Peyer's patch (tissue), 4 donors: ENCODE measurements around the gene CCDC144A.
"Not testable (repeated sequence)": the region's sequence is repeated elsewhere in the genome, so short reads cannot be mapped to it uniquely, and the experiment has no call there.

Source experiments
- POLR2A ChIP-seq, 2 donors: fragments of 450-650 bp; IDR thresholded peaks; one replicate each; pipeline ENCODE4 v1.5.1; 2017; ENCODE audit warnings: antibody characterized with exemption in 2 of 2, mild to moderate bottlenecking in 2 of 2, moderate library complexity in 2 of 2
- TF ChIP-seq, protein P1 (sequence below), 6 experiments: fragments of 450-650 bp in 4 of 6; fragments of 200-600 bp in 2 of 6; sonication (generic) in 1 of 6; IDR thresholded peaks; one replicate each; pipeline ENCODE4 v1.5.1; 2017 to 2019; ENCODE audit warnings: antibody characterized with exemption in 6 of 6, mild to moderate bottlenecking in 3 of 6, moderate library complexity in 1 of 6

DNA sequence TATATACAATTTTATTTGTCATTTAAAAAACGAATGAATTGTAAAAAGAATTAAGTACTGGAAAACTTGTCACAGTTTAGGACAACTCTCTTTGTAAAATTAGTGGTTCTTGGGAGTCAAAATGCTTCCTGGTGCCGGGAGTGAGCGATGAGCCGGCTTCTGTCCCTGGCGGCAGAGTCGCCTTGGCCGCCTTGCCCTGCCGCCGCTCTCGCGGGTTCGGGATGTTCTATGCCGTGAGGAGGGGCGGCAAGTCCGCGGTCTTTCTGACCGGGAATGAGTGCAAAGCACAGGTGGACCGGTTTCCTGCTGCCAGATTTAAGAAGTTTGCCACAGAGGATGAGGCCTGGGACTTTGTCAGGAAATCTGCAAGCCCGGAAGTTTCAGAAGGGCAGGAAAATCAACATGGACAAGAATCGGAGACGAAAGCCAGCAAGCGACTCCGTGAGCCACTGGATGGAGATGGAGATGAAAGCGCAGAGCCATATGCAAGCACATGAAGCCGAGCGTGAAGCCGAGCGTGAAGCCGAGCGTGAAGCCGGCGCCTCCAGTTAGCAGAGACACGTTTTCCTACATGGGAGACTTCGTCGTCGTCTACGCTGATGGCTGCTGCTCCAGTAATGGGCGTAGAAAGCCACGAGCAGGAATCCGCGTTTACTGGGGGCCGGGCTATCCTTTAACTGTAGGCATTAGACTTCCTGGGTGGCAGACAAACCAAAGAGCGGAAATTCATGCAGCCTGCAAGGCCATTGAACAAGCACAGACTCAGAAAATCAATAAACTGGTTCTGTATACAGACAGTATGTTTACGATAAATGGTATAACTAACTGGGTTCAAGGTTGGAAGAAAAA lies 6.5 kb upstream of the CCDC144A start:
- TF ChIP-seq, protein P1, sequence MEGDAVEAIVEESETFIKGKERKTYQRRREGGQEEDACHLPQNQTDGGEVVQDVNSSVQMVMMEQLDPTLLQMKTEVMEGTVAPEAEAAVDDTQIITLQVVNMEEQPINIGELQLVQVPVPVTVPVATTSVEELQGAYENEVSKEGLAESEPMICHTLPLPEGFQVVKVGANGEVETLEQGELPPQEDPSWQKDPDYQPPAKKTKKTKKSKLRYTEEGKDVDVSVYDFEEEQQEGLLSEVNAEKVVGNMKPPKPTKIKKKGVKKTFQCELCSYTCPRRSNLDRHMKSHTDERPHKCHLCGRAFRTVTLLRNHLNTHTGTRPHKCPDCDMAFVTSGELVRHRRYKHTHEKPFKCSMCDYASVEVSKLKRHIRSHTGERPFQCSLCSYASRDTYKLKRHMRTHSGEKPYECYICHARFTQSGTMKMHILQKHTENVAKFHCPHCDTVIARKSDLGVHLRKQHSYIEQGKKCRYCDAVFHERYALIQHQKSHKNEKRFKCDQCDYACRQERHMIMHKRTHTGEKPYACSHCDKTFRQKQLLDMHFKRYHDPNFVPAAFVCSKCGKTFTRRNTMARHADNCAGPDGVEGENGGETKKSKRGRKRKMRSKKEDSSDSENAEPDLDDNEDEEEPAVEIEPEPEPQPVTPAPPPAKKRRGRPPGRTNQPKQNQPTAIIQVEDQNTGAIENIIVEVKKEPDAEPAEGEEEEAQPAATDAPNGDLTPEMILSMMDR (IDR thresholded peaks at IDR 0.05) = not testable (repeated sequence)
- not testable (repeated sequence) for TF ChIP-seq POLR2A (IDR thresholded peaks at IDR 0.05)
